HCT116 (cell line): Measurements from ENCODE around the gene TAF1C. TPM values are rescaled to one million over a fixed set of nuclear protein-coding genes. Genes with fewer than 3 reads are reported as not detected.

ENCODE experiments used
- ATAC-seq: fragments of 200-7000 bp; cut with Tn5 transposase; 2 replicates; pipeline ENCODE4 v1.9.1; 2020; ENCODE audit warnings: mild to moderate bottlenecking, moderate library complexity
- BruUV-seq: library from RNA; stranded (reverse); fragments of 400-500 nt; replicated peaks from 2 replicates; lab custom pipeline; 2021; lab: Mats Ljungman, UMichigan
- CTCF ChIA-PET: fragments of 300-600 bp; sonication (Branson Sonifier 250); formaldehyde crosslinking; loops from one replicate; lab custom pipeline; 2021; ENCODE audit warnings: antibody characterized with exemption; lab: Charles Lee
- POLR2A ChIA-PET: fragments of 300-600, 350-600 bp; sonication (Branson Sonifier 250); formaldehyde crosslinking; loops from one replicate; lab custom pipeline; 2021; ENCODE audit warnings: antibody characterized with exemption; lab: Charles Lee
- RAD21 ChIA-PET, 2 experiments: fragments of 300-600 bp; sonication (Branson Sonifier 250); formaldehyde crosslinking; loops; one replicate each; lab custom pipeline; 2023; ENCODE audit warnings: low total read pairs in 2 of 2; ENCODE audit not compliant: uncharacterized antibody in 2 of 2, unreplicated experiment in 2 of 2, low non-redundant PET in 1 of 2; lab: Charles Lee
- DNase-seq: peaks from one replicate; pipeline ENCODE4 v3.0.0-alpha.2; 2010; ENCODE audit warnings: low read depth, low spot score
- H2AFZ ChIP-seq: fragments of 200-600 bp; shearing (Covaris generic), sonication (generic); 2 replicates; pipeline ENCODE4 v1.6.1; 2017; ENCODE audit warnings: low read depth, mixed run types, mixed read lengths, antibody characterized with exemption, low read length; ENCODE audit not compliant: poor library complexity, severe bottlenecking
- H3K27ac ChIP-seq: 2 replicates; pipeline ENCODE4 v1.5.1; 2012; ENCODE audit warnings: low read depth, low read length
- H3K27me3 ChIP-seq: fragments of 200-600 bp; sonication (generic); 2 replicates; pipeline ENCODE4 v1.6.1; 2016; ENCODE audit warnings: mixed run types, low read length, mixed read lengths; ENCODE audit not compliant: insufficient read depth
- H3K36me3 ChIP-seq, 2 experiments: fragments of 200-500 bp in 1 of 2; fragments of 200-600 bp in 1 of 2; sonication (Bioruptor generic) in 1 of 2; sonication (generic) in 1 of 2; 2 replicates each; pipeline versions ENCODE4 v1.5.1 to v1.6.1; 2014 to 2016; ENCODE audit warnings: low read length in 2 of 2, inconsistent platforms in 1 of 2, mixed read lengths in 1 of 2, mixed run types in 1 of 2; ENCODE audit not compliant: insufficient read depth in 2 of 2, control insufficient read depth in 1 of 2
- H3K4me1 ChIP-seq, 2 experiments: fragments of 200-600 bp in 1 of 2; sonication (generic) in 1 of 2; 2 replicates each; pipeline versions ENCODE4 v1.5.1 to v1.6.1; 2012 to 2017; ENCODE audit warnings: low read length in 2 of 2, inconsistent platforms in 1 of 2, mild to moderate bottlenecking in 1 of 2, mixed read lengths in 1 of 2, mixed run types in 1 of 2, moderate library complexity in 1 of 2; ENCODE audit not compliant: insufficient read depth in 2 of 2, control insufficient read depth in 1 of 2
- H3K4me2 ChIP-seq: fragments of 200-600 bp; sonication (generic); 2 replicates; pipeline ENCODE4 v1.6.1; 2017; ENCODE audit warnings: mixed run types, low read length, mixed read lengths
- H3K4me3 ChIP-seq, 2 experiments: fragments of 200-600 bp in 1 of 2; sonication (generic) in 1 of 2; replicated peaks in 1 of 2; 2 replicates each; pipeline ENCODE4 v1.5.1; 2011 to 2016; ENCODE audit warnings: low read length in 2 of 2, control low read depth in 1 of 2, low read depth in 1 of 2, mild to moderate bottlenecking in 1 of 2, mixed read lengths in 1 of 2, mixed run types in 1 of 2
- H3K79me2 ChIP-seq: fragments of 200-600 bp; sonication (generic); 2 replicates; pipeline ENCODE4 v1.6.1; 2017; ENCODE audit warnings: mild to moderate bottlenecking, mixed run types, low read length, moderate library complexity, mixed read lengths; ENCODE audit not compliant: insufficient read depth
- H3K9ac ChIP-seq: fragments of 200-600 bp; sonication (generic); 2 replicates; pipeline ENCODE4 v1.6.1; 2016; ENCODE audit warnings: low read length, mixed read lengths
- H3K9me2 ChIP-seq: fragments of 200-600 bp; sonication (generic), shearing (Covaris generic); 2 replicates; pipeline ENCODE4 v1.6.1; 2017; ENCODE audit warnings: mixed run types, mild to moderate bottlenecking, moderate library complexity; ENCODE audit not compliant: insufficient read depth
- H3K9me3 ChIP-seq, 2 experiments: fragments of 200-500 bp in 1 of 2; fragments of 200-600 bp in 1 of 2; sonication (Bioruptor generic) in 1 of 2; sonication (generic) in 1 of 2; 2 replicates each; pipeline ENCODE4 v1.6.1; 2014 to 2017; ENCODE audit warnings: low read length in 2 of 2, mixed read lengths in 2 of 2, inconsistent platforms in 1 of 2, low read depth in 1 of 2, mild to moderate bottlenecking in 1 of 2, mixed run types in 1 of 2, moderate library complexity in 1 of 2; ENCODE audit not compliant: control insufficient read depth in 1 of 2, insufficient read depth in 1 of 2
- H4K20me1 ChIP-seq: fragments of 200-600 bp; sonication (generic), shearing (Covaris generic); 2 replicates; pipeline ENCODE4 v1.6.1; 2017; ENCODE audit warnings: mixed run types, mild to moderate bottlenecking, moderate library complexity; ENCODE audit not compliant: insufficient read depth
- CBX3 ChIP-seq: IDR thresholded peaks from 2 replicates; pipeline ENCODE4 v1.6.1; 2012; ENCODE audit warnings: low read depth
- EZH2 ChIP-seq: fragments of 200-600 bp; sonication (generic); IDR thresholded peaks from 2 replicates; pipeline ENCODE4 v1.6.1; 2017; ENCODE audit warnings: antibody characterized with exemption, mixed run types
- FOSL1 ChIP-seq: IDR thresholded peaks from 2 replicates; pipeline ENCODE4 v1.6.1; 2012; ENCODE audit warnings: low read depth
- JUND ChIP-seq: IDR thresholded peaks from 2 replicates; pipeline ENCODE4 v1.6.1; 2012
- POLR2AphosphoS5 ChIP-seq: IDR thresholded peaks from 2 replicates; pipeline ENCODE4 v1.6.1; 2011; ENCODE audit warnings: mild to moderate bottlenecking, low read depth, low read length, moderate library complexity
- SP1 ChIP-seq: IDR thresholded peaks from 2 replicates; pipeline ENCODE4 v1.6.1; 2012; ENCODE audit warnings: low read depth
- YY1 ChIP-seq: IDR thresholded peaks from 2 replicates; pipeline ENCODE4 v1.6.1; 2011; ENCODE audit warnings: low read length, low read depth, moderate library complexity, mild to moderate bottlenecking; ENCODE audit not compliant: insufficient replicate concordance; ENCODE audit errors: extremely low read depth
- ZBTB33 ChIP-seq: IDR thresholded peaks from 2 replicates; pipeline ENCODE4 v1.6.1; 2011; ENCODE audit warnings: mild to moderate bottlenecking, low read length, moderate library complexity; ENCODE audit not compliant: insufficient replicate concordance; ENCODE audit errors: extremely low read depth
- ZFX ChIP-seq: fragments of 450-650 bp; IDR thresholded peaks from 2 replicates; pipeline ENCODE4 v1.6.1; 2017
- ZNF274 ChIP-seq: fragments of 200-500 bp; sonication (Bioruptor generic); IDR thresholded peaks from 2 replicates; pipeline ENCODE4 v1.6.1; 2014; ENCODE audit warnings: mild to moderate bottlenecking, low read depth, low read length, inconsistent platforms
- intact Hi-C: fragments of 100-400 bp; cut with micrococcal nuclease; formaldehyde crosslinking; loops from 2 replicates; pipeline ENCODE4 v1.10.0; 2022
- total RNA-seq: library from RNA; stranded (reverse); gene quantifications from one replicate; pipeline ENCODE4 v1.2.1, GENCODE V29; 2021; ENCODE audit not compliant: unreplicated experiment

TAF1C gene
- total RNA-seq, 1 experiment from 2014 or later: 76.3 TPM

GRCh38 chr16:84190731-84191388 is 4.0 kb upstream of the TAF1C start, which contains the start of gene ADAD2 (continued):
- TF ChIP-seq ZNF274: no peak
- no peak for TF ChIP-seq CBX3
- no peak for TF ChIP-seq POLR2AphosphoS5

- peaks cover 27 to 43% of the 10 kb centered on the region in 2 experiments; a peak in 3 of 4 replicates for H3K36me3 ChIP-seq
- TF ChIP-seq JUND (no peak), EZH2 (no peak), FOSL1 (no peak), SP1 (no peak), ZFX (no peak), ZBTB33 (no peak), YY1 (no peak)
- H4K20me1 ChIP-seq: no peaks in the 10 kb centered on the region
- peaks cover 46% of the 10 kb centered on the region for H3K79me2 ChIP-seq
- no peak overlapping the region for H3K27ac ChIP-seq
- H3K4me3 ChIP-seq: no peak overlapping the region
- H2AFZ ChIP-seq: no peak overlapping the region
- H3K9me2 ChIP-seq: no peaks in the 10 kb centered on the region
- DNase-seq: no peak
- H3K4me1 ChIP-seq: peaks cover 9 to 14% of the 10 kb centered on the region in 2 experiments; a peak in 3 of 4 replicates
- no peak for ATAC-seq
- H3K9me3 ChIP-seq: no peaks in the 10 kb centered on the region
- no TSS peak for BruUV-seq
- POLR2A ChIA-PET: no interaction called here
- no peaks in the 10 kb centered on the region for H3K27me3 ChIP-seq
- peak overlapping the region; percentile 83; the same call in 1 of the 2 replicates for H3K4me2 ChIP-seq
- no peak overlapping the region for H3K9ac ChIP-seq
- RAD21 ChIA-PET: no interaction called here
- intact Hi-C loops: loop anchor here (5.0 to 10.0 kb wide), 2 partner anchors 123 to 300 kb away; no protein-coding TSS in a partner anchor
- CTCF ChIA-PET: no interaction called here
These were observed 2.1 kb downstream of the TAF1C start for GRCh38 chr16:84184775-84185174.
